Ovary (tissue), 3 donors: ENCODE measurements around the gene TMTC1.

Experiments used
- CTCF ChIP-seq, 3 donors: fragments of 450-650 bp in 2 of 3; fragments of 200-600 bp in 1 of 3; IDR thresholded peaks; one replicate each; pipeline versions ENCODE4 v1.5.1 to v1.8.0; 2016 to 2022; ENCODE audit warnings: antibody characterized with exemption in 3 of 3, mild to moderate bottlenecking in 1 of 3
- POLR2A ChIP-seq: fragments of 450-650 bp; IDR thresholded peaks from one replicate; pipeline ENCODE4 v1.6.1; 2017; ENCODE audit warnings: antibody characterized with exemption, mild to moderate bottlenecking, moderate library complexity
- donor health status: DM: no; HTN: no; CAD: no.

- no peak for TF ChIP-seq CTCF (IDR thresholded peaks at IDR 0.05)
- TF ChIP-seq POLR2A, result no peak
Measured at GRCh38 chr12:29754235-29755189, 29.2 kb downstream of the TMTC1 start.
